ENCODE results near the gene DCP1A. TPM values are rescaled to one million over a fixed set of nuclear protein-coding genes. Genes with fewer than 3 reads are reported as not detected.
A peak's percentile ranks its signal among the peaks of the same experiment; 100 is the strongest.

DCP1A gene
- total and polyA plus RNA-seq, 2 of the 13 experiments (the other 11 are each of a cell fraction or from before 2014, with no cell fraction given): 14.2 to 41.2 TPM

- peaks cover 89% of the 10 kb centered on the region for H3K79me2 ChIP-seq (ENCODE audit: insufficient read depth, low read length)
- FAIRE-seq: peak; percentile 83
- H3K9me3 ChIP-seq (ENCODE audit: low read length): no peaks in the 10 kb centered on the region
- ChIA-PET CTCF (ENCODE audit: low intra/inter-chr PET ratio, low total read pairs) (no interaction called here), POLR2A (interaction anchor here (0.7 kb wide), 1 partner anchor 97 kb away, joined by 3 read pairs; no protein-coding TSS in a partner anchor)
- in situ Hi-C loops (cut with HindIII; ENCODE audit: extremely low pct_ligation_motif_present, low pct_unique_long_range_greater_than_20kb): no loop called here
- peak overlapping the region in 1 of 3 experiments; percentile 11; a peak in 1 of 6 replicates for H3K4me3 ChIP-seq (replicated peaks in 1 of 3; ENCODE audit: insufficient read depth in 1 of 3, low read depth in 2 of 3, low read length in 3 of 3)
- peak; percentile 45 for ATAC-seq
- peaks cover 73% of the 10 kb centered on the region for H4K20me1 ChIP-seq (ENCODE audit: insufficient read depth, low read length)
- peaks cover 0 to 1% of the 10 kb centered on the region in 2 experiments; a peak in 2 of 5 replicates for H3K36me3 ChIP-seq (replicated peaks in 1 of 2; ENCODE audit: control insufficient read depth in 1 of 2, insufficient read depth in 2 of 2, low read length in 2 of 2)
- H2AFZ ChIP-seq (ENCODE audit: low read length): no peak overlapping the region
- H3K4me1 ChIP-seq (ENCODE audit: insufficient read depth, low read length): peaks cover 58% of the 10 kb centered on the region
- no peak overlapping the region for H3K9ac ChIP-seq (ENCODE audit: insufficient read depth, low read depth, low read length)
- H3K27me3 ChIP-seq (ENCODE audit: control insufficient read depth in 1 of 2, insufficient read depth in 2 of 2, low read length in 2 of 2): no peaks in the 10 kb centered on the region; a peak in 1 of 5 replicates
- peak overlapping the region; percentile 97 for H3K4me2 ChIP-seq (ENCODE audit: low read depth, low read length)
- WGBS (ENCODE audit: low lambda C conversion rate): 71% methylated on average over 4 of the region's 4 CpGs
- BruUV-seq (replicated peaks): no TSS peak
- DNase-seq (ENCODE audit: low spot score): peak; percentile 75
- intact Hi-C loops (cut with micrococcal nuclease; ENCODE audit: unreplicated experiment): no loop called here
- H3K27ac ChIP-seq (ENCODE audit: extremely low read length, insufficient read depth, low read length): peak overlapping the region; percentile 55
- no peak for TF ChIP-seq SP5 (CRISPR knock-in tag; IDR thresholded peaks at IDR 0.05; ENCODE audit: borderline replicate concordance, low read depth)
- TF ChIP-seq RXRA (CRISPR knock-in tag; IDR thresholded peaks at IDR 0.05): peak; percentile 63; the same call in 1 of the 2 replicates
- TF ChIP-seq PRDM4 (CRISPR knock-in tag; IDR thresholded peaks at IDR 0.05; ENCODE audit: borderline replicate concordance): no peak
- TF ChIP-seq THRA (CRISPR knock-in tag; IDR thresholded peaks at IDR 0.05; ENCODE audit: borderline replicate concordance): peak; percentile 89; the same call in 1 of the 2 replicates
- TF ChIP-seq NFE2L2 (IDR thresholded peaks at IDR 0.05; ENCODE audit: low read length): no peak
- TF ChIP-seq KDM4B (CRISPR knock-in tag; IDR thresholded peaks at IDR 0.05): no peak
- TF ChIP-seq PAF1 (CRISPR knock-in tag; IDR thresholded peaks at IDR 0.05): no peak
- TF ChIP-seq ZNF546 (CRISPR knock-in tag; conservative IDR thresholded peaks at IDR 0.05): no peak
- TF ChIP-seq UBTF (CRISPR knock-in tag; IDR thresholded peaks at IDR 0.05): 0 out of 2 replicates have a peak, but pooled peaks have one; percentile 0
- TF ChIP-seq ZFP90 (CRISPR knock-in tag; IDR thresholded peaks at IDR 0.05; ENCODE audit: borderline replicate concordance): no peak
- no peak for TF ChIP-seq NR2C2 (CRISPR knock-in tag; IDR thresholded peaks at IDR 0.05; ENCODE audit: borderline replicate concordance)
- no peak for TF ChIP-seq GPN1 (CRISPR knock-in tag; IDR thresholded peaks at IDR 0.05; ENCODE audit: borderline replicate concordance)
- no peak for TF ChIP-seq ZNF772 (CRISPR knock-in tag; IDR thresholded peaks at IDR 0.05)
- no peak for TF ChIP-seq DMTF1 (CRISPR knock-in tag; IDR thresholded peaks at IDR 0.05)
- no peak for TF ChIP-seq ELF4 (CRISPR knock-in tag; IDR thresholded peaks at IDR 0.05; ENCODE audit: borderline replicate concordance)
Observed at GRCh38 chr3:53250881-53251605, 96.3 kb downstream of the DCP1A start.
